GM18505 (cell line): Measurements from ENCODE around the gene TMEM87B.

ENCODE experiments used
- ATAC-seq: cut with Tn5 transposase; IDR thresholded peaks from one replicate; pipeline ENCODE4 v1.9.1; 2021; ENCODE audit not compliant: unreplicated experiment
- POLR2A ChIP-seq: IDR thresholded peaks from 4 replicates; pipeline ENCODE4 v1.6.1; 2011; ENCODE audit warnings: borderline replicate concordance; ENCODE audit not compliant: insufficient read depth, insufficient read length; ENCODE audit errors: extremely low read depth

The TMEM87B gene

GRCh38 chr2:112157472-112157871 is 102.4 kb downstream of the TMEM87B start:
- no peak for ATAC-seq
- TF ChIP-seq POLR2A = no peak

GRCh38 chr2:112159454-112159921 is 104.4 kb downstream of the TMEM87B start:
- no peak for TF ChIP-seq POLR2A
- ATAC-seq = no peak

- TF ChIP-seq POLR2A = no peak
- no peak for ATAC-seq
These were observed 105.5 kb downstream of the TMEM87B start for GRCh38 chr2:112160283-112161250.

DNA sequence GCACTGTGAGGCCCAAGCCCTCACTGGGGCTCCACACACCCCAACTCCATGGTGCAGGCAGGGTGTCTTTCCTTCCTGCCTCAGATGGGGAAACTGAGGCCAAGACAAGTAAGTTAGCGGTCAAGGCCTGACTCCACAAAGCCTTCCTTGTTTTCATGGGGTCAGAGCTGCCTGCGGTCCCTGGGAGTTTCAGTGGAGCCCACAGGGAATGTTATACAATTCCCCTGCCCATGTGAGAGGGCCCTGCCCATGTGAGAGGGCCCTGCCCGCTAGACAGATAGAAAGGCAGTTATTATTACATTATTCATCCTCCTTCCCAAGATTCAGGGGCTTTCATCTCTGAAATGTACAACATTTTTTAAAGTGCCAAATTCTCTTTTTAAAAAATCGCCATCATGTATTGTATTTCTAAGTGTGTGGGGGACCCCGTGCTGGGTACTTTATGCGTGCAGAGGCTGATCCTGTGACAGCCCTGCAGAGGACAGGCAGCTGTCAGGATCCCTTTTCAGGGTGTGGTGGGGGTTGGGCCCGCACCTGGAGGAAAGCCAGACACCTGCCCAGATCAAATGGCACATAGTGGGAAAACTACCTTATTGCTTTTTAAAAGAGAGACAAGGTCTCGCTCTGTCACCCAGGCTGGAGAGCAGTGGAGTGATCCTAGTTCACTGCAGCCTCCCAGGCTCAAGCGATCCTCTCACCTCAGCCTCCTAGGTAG is 106.5 kb downstream of the TMEM87B start:
- no peak for TF ChIP-seq POLR2A
- no peak for ATAC-seq

DNA sequence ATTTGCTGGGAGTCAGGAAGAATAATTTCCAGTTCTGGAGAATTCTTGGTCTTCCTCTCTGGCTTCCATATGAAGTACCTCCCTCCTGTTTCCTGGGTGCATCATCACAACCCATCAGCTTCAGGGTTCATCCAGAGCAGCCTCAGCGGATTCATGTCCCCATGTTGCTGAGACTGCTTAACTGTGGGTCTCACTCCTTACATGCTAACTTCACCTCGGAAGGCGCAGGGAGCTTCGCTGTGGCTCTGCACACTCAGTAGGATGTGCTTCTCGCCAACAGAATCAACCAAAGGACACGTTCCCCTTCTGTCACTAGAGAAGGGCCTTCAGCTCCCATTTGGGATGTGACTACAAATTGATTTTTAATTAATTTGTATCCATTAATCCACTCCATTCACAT is 107.3 kb downstream of the TMEM87B start:
- no peak for ATAC-seq
- no peak for TF ChIP-seq POLR2A

DNA sequence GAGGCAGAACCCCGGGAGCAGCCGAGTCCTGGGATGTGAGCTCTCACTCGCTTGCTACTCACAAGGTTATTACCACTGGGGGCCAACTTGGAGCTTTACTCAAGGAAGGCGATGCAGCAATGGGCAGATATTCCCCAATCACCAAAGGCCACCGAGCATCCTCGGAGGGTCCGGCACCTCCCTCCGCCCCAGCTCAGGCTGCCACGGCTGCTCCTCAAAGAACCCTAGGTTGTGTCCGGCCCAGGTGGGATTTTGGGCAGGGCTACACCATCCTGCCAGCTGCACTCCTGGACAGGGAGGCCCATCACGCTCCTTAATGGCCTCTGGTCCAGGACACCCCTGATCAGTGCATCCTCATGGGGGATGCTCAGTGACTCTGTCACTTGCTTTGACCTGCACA is 107.9 kb downstream of the TMEM87B start:
- no peak for TF ChIP-seq POLR2A
- ATAC-seq = no peak

GRCh38 chr2:112163541-112163981 is 108.5 kb downstream of the TMEM87B start:
- no peak for ATAC-seq
- no peak for TF ChIP-seq POLR2A

DNA sequence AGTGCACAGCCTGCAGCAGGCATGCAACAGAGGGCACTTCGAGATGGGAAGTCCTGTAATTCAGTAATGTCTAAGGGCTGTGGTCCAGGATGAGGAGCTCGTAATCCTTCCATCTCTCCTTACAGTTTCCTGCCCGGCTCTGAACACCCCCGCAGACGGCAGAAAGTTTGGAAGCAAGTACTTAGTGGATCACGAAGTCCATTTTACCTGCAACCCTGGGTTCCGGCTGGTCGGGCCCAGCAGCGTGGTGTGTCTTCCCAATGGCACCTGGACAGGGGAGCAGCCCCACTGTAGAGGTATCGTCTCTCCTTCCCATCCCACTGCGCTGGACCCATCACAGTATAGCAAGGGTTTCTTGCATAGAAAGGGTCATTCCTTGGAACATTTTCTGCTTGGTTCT is 109.8 kb downstream of the TMEM87B start:
- TF ChIP-seq POLR2A = no peak
- no peak for ATAC-seq

DNA sequence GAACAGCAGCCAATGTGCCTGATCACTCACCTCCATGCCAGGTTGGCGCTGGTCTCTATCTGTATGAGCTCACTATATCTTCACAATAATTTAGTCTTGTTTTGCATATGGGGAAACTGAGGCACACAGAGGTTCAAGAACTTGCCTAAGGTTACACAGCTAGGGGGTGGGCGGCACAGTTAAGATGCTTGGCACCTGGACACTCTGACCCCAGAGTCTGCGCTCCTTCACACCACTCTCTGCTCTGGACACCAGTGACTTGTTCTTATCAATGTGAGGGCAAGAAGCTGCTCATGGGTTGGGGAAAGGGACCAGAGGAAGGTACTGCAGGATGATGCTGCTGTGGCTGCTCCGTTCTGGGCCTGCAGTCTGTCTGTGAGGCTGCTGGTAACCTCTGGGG is 110.2 kb downstream of the TMEM87B start:
- TF ChIP-seq POLR2A = no peak
- no peak for ATAC-seq

GRCh38 chr2:112166806-112167499 is 111.9 kb downstream of the TMEM87B start:
- ATAC-seq = no peak
- TF ChIP-seq POLR2A = no peak

DNA sequence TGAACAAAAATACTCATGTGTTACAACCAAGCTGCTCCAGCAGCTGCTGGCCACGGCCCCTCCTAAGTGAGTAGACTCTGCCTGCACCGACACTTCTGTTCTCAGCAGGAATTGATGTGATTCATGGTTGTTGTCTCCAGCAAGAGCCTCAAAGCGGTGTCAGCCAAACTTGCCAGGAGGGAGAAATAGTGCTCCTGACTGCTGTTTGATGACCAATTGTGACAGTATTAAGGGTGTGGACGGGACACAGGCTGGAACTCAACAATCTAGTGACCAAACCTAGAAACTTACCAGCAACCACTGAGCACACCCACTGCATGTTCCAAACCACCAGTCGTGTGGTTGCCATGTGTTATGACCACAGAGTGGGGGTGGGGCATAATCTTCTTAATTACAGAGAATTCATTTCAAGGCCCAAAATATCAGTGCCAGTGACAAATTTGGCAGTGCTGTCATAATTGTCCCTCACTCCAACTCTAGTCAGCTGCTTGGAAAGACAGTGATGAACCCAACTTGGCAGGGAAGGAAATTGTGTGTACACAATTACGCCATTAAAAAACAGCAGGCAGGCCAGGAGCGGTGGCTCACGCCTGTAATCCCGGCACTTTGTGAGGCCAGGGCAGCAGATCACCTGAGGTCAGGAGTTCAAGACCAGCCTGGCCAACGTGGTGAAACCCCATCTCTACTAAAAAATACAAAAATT is 113.5 kb downstream of the TMEM87B start:
- no peak for ATAC-seq
- TF ChIP-seq POLR2A = no peak
